Ovary (tissue), 9 donors: Measurements from ENCODE around the gene PTPRN2. TPM values are rescaled to one million over a fixed set of nuclear protein-coding genes. Genes with fewer than 3 reads are reported as not detected.
"Not testable (repeated sequence)": the region's sequence is repeated elsewhere in the genome, so short reads cannot be mapped to it uniquely, and the experiment has no call there.

Source experiments
- DNase-seq, 5 donors: peaks; one replicate each; pipeline ENCODE4 v3.0.0-alpha.2; 2019 to 2020
- H3K27ac ChIP-seq, 2 donors: fragments of 200-600 bp; one replicate each; pipeline versions ENCODE4 v1.5.1 to v1.8.0; 2019 to 2022
- H3K27me3 ChIP-seq: fragments of 200-600 bp; one replicate; pipeline ENCODE4 v1.8.0; 2022
- H3K36me3 ChIP-seq: fragments of 200-600 bp; sonication (generic); one replicate; pipeline ENCODE4 v1.5.1; 2019
- H3K4me1 ChIP-seq: one replicate; pipeline ENCODE4 v1.8.1; 2013; ENCODE audit warnings: mild to moderate bottlenecking, moderate library complexity; ENCODE audit not compliant: insufficient read depth
- H3K4me3 ChIP-seq: fragments of 200-600 bp; sonication (generic); one replicate; pipeline ENCODE4 v1.5.1; 2017
- H3K9me3 ChIP-seq, 2 donors: fragments of 200-600 bp in 1 of 2; sonication (generic) in 1 of 2; one replicate each; pipeline versions ENCODE4 v1.5.1 to v1.8.1; 2013 to 2019; ENCODE audit warnings: mild to moderate bottlenecking in 1 of 2, moderate library complexity in 1 of 2
- CTCF ChIP-seq, 3 donors: fragments of 450-650 bp in 2 of 3; fragments of 200-600 bp in 1 of 3; IDR thresholded peaks; one replicate each; pipeline versions ENCODE4 v1.5.1 to v1.8.0; 2016 to 2022; ENCODE audit warnings: antibody characterized with exemption in 3 of 3, mild to moderate bottlenecking in 1 of 3
- EP300 ChIP-seq: sonication (generic); formaldehyde crosslinking; IDR thresholded peaks from one replicate; pipeline ENCODE4 v1.6.1; 2017; ENCODE audit warnings: antibody characterized with exemption
- POLR2A ChIP-seq: fragments of 450-650 bp; IDR thresholded peaks from one replicate; pipeline ENCODE4 v1.6.1; 2017; ENCODE audit warnings: antibody characterized with exemption, mild to moderate bottlenecking, moderate library complexity
- WGBS, 3 donors: extraction: QIAGEN DNeasy Blood & Tissue Kit in 1 of 3; methylation state at CpG; one replicate each; pipeline versions ENCODE4 v1.1.5 to v1.1.7; 2013 to 2017; 5-methylcytosine and 5-hydroxymethylcytosine counted together
- intact Hi-C, 4 donors: fragments of 100-400 bp; cut with DNase I; formaldehyde crosslinking; loops; one replicate each; pipeline versions ENCODE4 v1.11.0 to v1.15.1; 2022 to 2023
- polyA plus RNA-seq, 2 donors: library from polyadenylated mRNA; stranded (reverse); fragments of 200-250 nt in 1 of 2; fragments of 350-450 nt in 1 of 2; fragmentation: Illumina TruSeq in 1 of 2; extraction: RNeasy Lipid Tissue Mini Kit (QIAGEN cat#74804) in 1 of 2; gene quantifications; one replicate each; pipeline ENCODE4 v1.2.3, GENCODE V29; 2013 to 2014
- total RNA-seq, 7 donors: library from RNA; depleted of rRNA in 2 of 7; stranded (reverse); fragments of >200 nt in 2 of 7; fragmentation: NEBNext Ultra II Directional in 3 of 7; extraction: Animal tissue kit (Norgen Biotek cat#: 25700) in 3 of 7; gene quantifications; one replicate each; pipeline versions ENCODE4 v1.1.0 to v1.2.4, GENCODE V29; 2016 to 2023
- donor health status: DM: no; HTN: no; CAD: no; lungs with moderate emphysema.
- donor health status: DM: no; HTN: no; CAD: no.
- donor health status: Bipolar disorder and iron deficiency.
- donor health status: DM: yes; HTN: yes; CAD: no.
- donor health status: DM: no; HTN: no; CAD: no.
- donor health status: DM: yes; HTN: yes; CAD: no.

Gene PTPRN2
- total and polyA plus RNA-seq, 9 donors, result 3.5 to 11.1 (median 5.9) TPM

GRCh38 chr7:158050441-158050977 lies 537.1 kb downstream of the PTPRN2 start:
- Histone ChIP-seq H3K36me3 (no peaks in the 10 kb centered on the region), H3K27ac (no peak overlapping the region), H3K27me3 (no peaks in the 10 kb centered on the region), H3K9me3 (no peaks in the 10 kb centered on the region), H3K4me3 (no peak overlapping the region), H3K4me1 (no peaks in the 10 kb centered on the region)
- DNase-seq, result peak in 1 of 5 donors; percentile 3
- 46 to 62% (median 49%) methylated on average over 10 of the region's 10 CpGs for WGBS, 3 donors
- intact Hi-C loops, result no loop called here
- TF ChIP-seq CTCF (IDR thresholded peaks at IDR 0.05), result no peak
- no peak for TF ChIP-seq POLR2A
- TF ChIP-seq EP300, result no peak

GRCh38 chr7:158049271-158049670 lies 538.4 kb downstream of the PTPRN2 start:
- Histone ChIP-seq H3K27ac (no peak overlapping the region), H3K4me3 (no peak overlapping the region), H3K9me3 (no peaks in the 10 kb centered on the region), H3K36me3 (no peaks in the 10 kb centered on the region), H3K4me1 (no peaks in the 10 kb centered on the region), H3K27me3 (no peaks in the 10 kb centered on the region)
- TF ChIP-seq EP300 (no peak), CTCF (IDR thresholded peaks at IDR 0.05) (no peak), POLR2A (no peak)
- peak in 1 of 5 donors; percentile 5 for DNase-seq
- 86 to 90% (median 88%) methylated on average over 8 of the region's 8 CpGs for WGBS, 3 donors
- intact Hi-C loops, result no loop called here

- H3K27me3 ChIP-seq, result no peaks in the 10 kb centered on the region
- TF ChIP-seq EP300, result no peak
- no peak for TF ChIP-seq POLR2A
- no peak for TF ChIP-seq CTCF (IDR thresholded peaks at IDR 0.05)
- intact Hi-C loops, result no loop called here
- H3K27ac ChIP-seq, result no peak overlapping the region
- WGBS, 3 donors, result 66 to 88% (median 86%) methylated on average over 1 of the region's 1 CpG
- DNase-seq, result no peak
- H3K4me3 ChIP-seq, result no peak overlapping the region
- H3K36me3 ChIP-seq, result no peaks in the 10 kb centered on the region
- no peaks in the 10 kb centered on the region for H3K4me1 ChIP-seq
- no peaks in the 10 kb centered on the region for H3K9me3 ChIP-seq
Observed at GRCh38 chr7:158048569-158048968, 539.1 kb downstream of the PTPRN2 start.

- no peak for TF ChIP-seq EP300
- no peak for TF ChIP-seq POLR2A
- TF ChIP-seq CTCF (IDR thresholded peaks at IDR 0.05), result no peak
- intact Hi-C loops, result no loop called here
- no peaks in the 10 kb centered on the region for H3K27me3 ChIP-seq
- no peak overlapping the region for H3K4me3 ChIP-seq
- H3K36me3 ChIP-seq, result no peaks in the 10 kb centered on the region
- H3K27ac ChIP-seq, result no peak overlapping the region
- 76 to 91% (median 82%) methylated on average over 14 of the region's 14 CpGs for WGBS, 3 donors
- H3K4me1 ChIP-seq, result no peaks in the 10 kb centered on the region
- H3K9me3 ChIP-seq, result no peaks in the 10 kb centered on the region
- DNase-seq, result no peak
Observed at GRCh38 chr7:158047391-158048059, 540.1 kb downstream of the PTPRN2 start.

- 81 to 90% (median 86%) methylated on average over 12 of the region's 12 CpGs for WGBS, 3 donors
- H3K4me3 ChIP-seq, H3K9me3 ChIP-seq, H3K27ac ChIP-seq, intact Hi-C loops, DNase-seq, H3K36me3 ChIP-seq, H3K4me1 ChIP-seq, H3K27me3 ChIP-seq: not testable (repeated sequence)
Observed at GRCh38 chr7:158046246-158046645, 541.4 kb downstream of the PTPRN2 start.
